HEK293T (cell line): ENCODE measurements around the gene TNNI2.

Experiments
- CTCF ChIA-PET: fragments of 350-600 bp; formaldehyde crosslinking; extraction: SDS; loops from one replicate; lab custom pipeline; 2021; ENCODE audit warnings: antibody characterized with exemption, inconsistent platforms; lab: Yijun Ruan, JAX
- POLR2A ChIA-PET: fragments of 350-600 bp; formaldehyde crosslinking; extraction: SDS; loops from one replicate; lab custom pipeline; 2020; ENCODE audit warnings: antibody characterized with exemption, inconsistent platforms; lab: Yijun Ruan, JAX
- DNase-seq: peaks from one replicate; pipeline ENCODE4 v3.0.0; 2012; ENCODE audit warnings: mixed read lengths; ENCODE audit errors: extremely low spot score
- ARNT ChIP-seq: fragments of 450-650 bp; IDR thresholded peaks from 2 replicates; pipeline ENCODE4 v1.6.1; 2017; ENCODE audit warnings: mild to moderate bottlenecking
- BHLHE40 ChIP-seq: fragments of 450-650 bp; IDR thresholded peaks from 2 replicates; pipeline ENCODE4 v1.6.1; 2016; ENCODE audit warnings: mild to moderate bottlenecking, moderate library complexity, borderline replicate concordance
- CTBP1 ChIP-seq: fragments of 450-650 bp; IDR thresholded peaks from 2 replicates; pipeline ENCODE4 v1.6.1; 2016; ENCODE audit warnings: borderline replicate concordance
- ELF4 ChIP-seq: fragments of 450-650 bp; IDR thresholded peaks from 2 replicates; pipeline ENCODE4 v1.6.1; 2017; ENCODE audit warnings: antibody characterized with exemption
- FOXA1 ChIP-seq: fragments of 450-650 bp; IDR thresholded peaks from 2 replicates; pipeline ENCODE4 v1.6.1; 2016; ENCODE audit warnings: mild to moderate bottlenecking
- FOXK2 ChIP-seq: fragments of 450-650 bp; IDR thresholded peaks from 2 replicates; pipeline ENCODE4 v1.6.1; 2016; ENCODE audit warnings: mild to moderate bottlenecking
- FOXM1 ChIP-seq: fragments of 450-650 bp; IDR thresholded peaks from 2 replicates; pipeline ENCODE4 v1.6.1; 2017; ENCODE audit warnings: mild to moderate bottlenecking, borderline replicate concordance
- HDGF ChIP-seq: fragments of 450-650 bp; IDR thresholded peaks from 2 replicates; pipeline ENCODE4 v1.6.1; 2017; ENCODE audit warnings: antibody characterized with exemption, borderline replicate concordance
- L3MBTL2 ChIP-seq: fragments of 450-650 bp; conservative IDR thresholded peaks from 2 replicates; pipeline ENCODE4 v1.6.1; 2016; ENCODE audit warnings: mild to moderate bottlenecking
- LEF1 ChIP-seq: fragments of 450-650 bp; IDR thresholded peaks from 2 replicates; pipeline ENCODE4 v1.6.1; 2017; ENCODE audit warnings: mild to moderate bottlenecking, borderline replicate concordance
- NFRKB ChIP-seq: fragments of 450-650 bp; IDR thresholded peaks from 2 replicates; pipeline ENCODE4 v1.6.1; 2016; ENCODE audit warnings: mild to moderate bottlenecking, moderate library complexity
- SP1 ChIP-seq: fragments of 450-650 bp; IDR thresholded peaks from 2 replicates; pipeline ENCODE4 v1.6.1; 2017
- SUZ12 ChIP-seq: fragments of 450-650 bp; IDR thresholded peaks from 2 replicates; pipeline ENCODE4 v1.6.1; 2016; ENCODE audit warnings: mild to moderate bottlenecking
- TARDBP ChIP-seq: fragments of 450-650 bp; IDR thresholded peaks from 2 replicates; pipeline ENCODE4 v1.6.1; 2016
- ZNF384 ChIP-seq: fragments of 450-650 bp; IDR thresholded peaks from 2 replicates; pipeline ENCODE4 v1.6.1; 2016
- TF ChIP-seq, protein P1 (sequence below): fragments of 450-650 bp; IDR thresholded peaks from 2 replicates; pipeline ENCODE4 v1.6.1; 2016

The TNNI2 gene

DNA sequence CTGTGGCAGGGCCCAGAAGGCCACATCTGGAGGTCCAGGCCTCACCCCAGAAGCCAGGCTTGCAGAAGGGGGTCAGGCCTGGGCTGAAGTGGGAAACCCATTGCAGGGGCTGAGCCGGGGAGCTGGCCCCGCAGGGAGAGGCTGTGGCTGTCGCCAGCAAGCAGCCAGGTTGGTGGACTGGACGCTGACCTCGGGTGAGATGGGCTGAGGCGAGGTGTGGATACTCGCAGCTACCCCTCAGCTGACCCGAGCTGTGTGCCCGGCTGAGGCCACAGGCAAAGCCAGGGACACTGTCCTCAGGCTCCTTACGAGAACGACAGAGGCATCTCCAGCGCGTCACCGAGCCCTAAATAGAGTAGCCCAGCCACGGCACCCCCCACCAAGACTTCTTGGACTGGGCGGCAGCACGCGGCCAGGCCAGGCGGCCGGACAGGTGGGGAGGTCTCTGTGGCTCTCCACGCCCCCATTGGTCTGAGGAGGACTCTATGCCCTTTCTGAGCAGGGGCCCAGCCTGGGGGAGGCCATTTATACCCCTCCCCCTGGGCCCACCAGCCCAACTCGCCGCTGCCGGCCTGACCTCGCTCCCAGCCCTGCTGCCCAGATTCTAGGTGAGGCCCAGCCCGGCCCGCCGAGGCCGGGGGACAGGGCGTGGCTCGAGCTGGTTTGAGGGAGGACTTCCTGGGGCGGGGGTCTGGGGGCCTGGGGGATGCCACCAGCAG lies at the start of gene TNNI2:
Gene TNNI2 (plus strand): TSS at position 556 of the 719 bp plus-strand sequence. CDS start 716 bp downstream, outside the sequence.
- ChIA-PET CTCF (no interaction called here), POLR2A (no interaction called here)
- DNase-seq = no peak
- no peak for TF ChIP-seq LEF1
- TF ChIP-seq ARNT = no peak
- no peak for TF ChIP-seq TARDBP
- TF ChIP-seq, protein P1, sequence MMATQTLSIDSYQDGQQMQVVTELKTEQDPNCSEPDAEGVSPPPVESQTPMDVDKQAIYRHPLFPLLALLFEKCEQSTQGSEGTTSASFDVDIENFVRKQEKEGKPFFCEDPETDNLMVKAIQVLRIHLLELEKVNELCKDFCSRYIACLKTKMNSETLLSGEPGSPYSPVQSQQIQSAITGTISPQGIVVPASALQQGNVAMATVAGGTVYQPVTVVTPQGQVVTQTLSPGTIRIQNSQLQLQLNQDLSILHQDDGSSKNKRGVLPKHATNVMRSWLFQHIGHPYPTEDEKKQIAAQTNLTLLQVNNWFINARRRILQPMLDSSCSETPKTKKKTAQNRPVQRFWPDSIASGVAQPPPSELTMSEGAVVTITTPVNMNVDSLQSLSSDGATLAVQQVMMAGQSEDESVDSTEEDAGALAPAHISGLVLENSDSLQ = no peak
- TF ChIP-seq BHLHE40 = no peak
- TF ChIP-seq L3MBTL2 = no peak
- no peak for TF ChIP-seq FOXM1
- TF ChIP-seq SUZ12 = no peak
- no peak for TF ChIP-seq FOXA1
- no peak for TF ChIP-seq ELF4
- TF ChIP-seq HDGF = no peak
- no peak for TF ChIP-seq CTBP1
- TF ChIP-seq ZNF384 = no peak
- no peak for TF ChIP-seq NFRKB
- TF ChIP-seq FOXK2 = no peak

DNA sequence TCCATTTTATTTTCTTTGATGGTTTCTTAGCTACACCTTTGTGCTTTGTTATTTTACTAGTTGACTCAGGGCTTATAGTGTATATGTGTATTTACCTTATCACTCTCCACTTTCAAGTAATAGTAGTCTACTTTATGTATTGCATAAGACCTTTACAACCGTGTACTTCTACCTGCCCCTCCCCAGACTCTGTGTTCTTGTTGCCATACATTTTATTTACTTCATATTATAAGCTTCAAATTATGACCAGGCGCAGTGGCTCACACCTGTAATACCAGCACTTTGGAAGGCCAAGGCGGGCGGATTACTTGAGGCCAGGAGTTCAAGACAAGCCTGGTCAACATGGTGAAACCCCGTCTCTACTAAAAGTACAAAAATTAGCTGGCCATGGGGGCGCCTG lies 46.9 kb upstream of the TNNI2 start:
- no peak for DNase-seq
- TF ChIP-seq ZNF384 (no peak), FOXK2 (no peak), BHLHE40 (no peak)
- ChIA-PET POLR2A (no interaction called here), CTCF (no interaction called here)

DNA sequence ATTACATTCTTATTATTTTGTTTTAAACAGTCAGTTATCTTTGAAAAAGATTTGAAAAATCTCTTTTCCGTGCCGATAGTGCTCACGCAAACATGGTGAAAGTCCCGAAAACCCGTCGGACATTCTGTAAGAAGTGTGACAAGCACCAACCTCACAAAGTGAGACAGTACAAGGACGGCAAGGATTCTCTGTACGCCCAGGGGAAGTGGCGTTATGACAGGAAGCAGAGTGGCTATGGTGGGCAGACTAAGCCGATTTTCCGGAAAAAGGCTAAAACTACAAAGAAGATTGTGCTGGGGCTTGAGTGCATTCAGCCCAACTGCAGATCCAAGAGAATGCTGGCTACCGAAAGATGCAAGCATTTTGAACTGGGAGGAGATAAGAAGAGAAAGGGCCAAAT lies 46.3 kb upstream of the TNNI2 start:
- ChIA-PET CTCF (no interaction called here), POLR2A (no interaction called here)
- TF ChIP-seq FOXA1 = no peak
- no peak for TF ChIP-seq LEF1
- TF ChIP-seq SP1 = no peak
- TF ChIP-seq ELF4 = no peak
- no peak for TF ChIP-seq FOXK2
- TF ChIP-seq ARNT = no peak
- no peak for TF ChIP-seq HDGF
- TF ChIP-seq L3MBTL2 = no peak
- no peak for TF ChIP-seq TARDBP
- no peak for TF ChIP-seq ZNF384
- TF ChIP-seq BHLHE40 = no peak
- TF ChIP-seq CTBP1 = no peak
- TF ChIP-seq, protein P1 = no peak
- no peak for TF ChIP-seq SUZ12
- no peak for TF ChIP-seq FOXM1
- no peak for TF ChIP-seq NFRKB
- DNase-seq = no peak

DNA sequence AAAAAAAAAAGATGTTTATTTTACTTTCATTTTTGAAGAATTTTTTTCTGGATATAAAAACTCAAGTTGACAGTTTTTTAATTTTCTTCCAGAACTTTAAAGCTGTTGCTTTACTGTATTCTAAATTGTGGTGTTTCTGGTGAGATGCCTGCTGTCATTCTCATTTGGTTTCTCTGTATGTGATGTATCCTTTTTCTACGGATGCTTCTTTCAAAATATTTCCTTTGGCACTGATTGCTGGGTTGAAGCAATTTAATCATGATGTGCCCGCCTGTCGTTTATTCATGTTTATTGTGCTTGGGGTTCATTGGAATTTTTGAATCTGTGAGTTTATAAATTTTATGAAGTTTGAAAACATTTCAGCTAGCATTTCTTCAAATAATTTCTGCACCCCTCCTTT lies 45.7 kb upstream of the TNNI2 start:
- TF ChIP-seq NFRKB (no peak), TARDBP (no peak), FOXA1 (no peak), CTBP1 (no peak), ARNT (no peak), LEF1 (no peak), ELF4 (no peak), SP1 (no peak)
- TF ChIP-seq, protein P1 = no peak
- POLR2A ChIA-PET = no interaction called here
- no peak for DNase-seq
- CTCF ChIA-PET = interaction anchor here (0.6 kb wide), 1 partner anchor 113 kb away, joined by 4 read pairs; no protein-coding TSS in a partner anchor

DNA sequence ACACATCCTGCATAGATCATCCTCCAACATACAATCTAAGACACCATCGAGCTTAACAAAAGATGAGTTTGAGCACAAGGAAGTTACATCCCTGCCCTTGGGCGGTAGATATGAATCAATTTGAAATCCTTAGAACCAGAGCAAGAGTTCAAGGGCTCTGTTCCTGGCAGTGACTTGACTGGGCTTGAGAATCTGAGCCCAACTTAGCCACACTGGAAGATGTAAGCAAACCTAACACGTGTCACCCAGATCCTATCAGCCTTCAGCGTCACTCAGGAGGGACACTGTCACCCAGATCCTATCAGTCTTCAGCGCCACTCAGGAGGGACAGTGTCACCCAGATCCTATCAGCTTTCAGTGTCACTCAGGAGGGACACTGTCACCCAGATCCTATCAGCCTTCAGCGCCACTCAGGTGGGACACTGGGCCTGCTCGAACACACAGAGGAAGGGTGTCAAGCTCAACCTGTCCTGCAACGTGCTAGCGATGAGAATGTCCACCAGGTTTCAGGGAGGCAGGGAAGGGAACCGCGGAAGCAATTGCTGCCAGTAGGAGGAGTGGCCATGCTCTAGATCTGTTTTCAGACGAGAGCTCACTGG lies 42.3 kb upstream of the TNNI2 start:
- DNase-seq = no peak
- POLR2A ChIA-PET = no interaction called here
- CTCF ChIA-PET = interaction anchor here (0.5 to 1.2 kb wide), 2 partner anchors 10 kb away, joined by 3 read pairs; no protein-coding TSS in a partner anchor
- TF ChIP-seq FOXK2 (no peak), CTBP1 (no peak), ZNF384 (no peak), NFRKB (no peak), SUZ12 (no peak), ARNT (no peak), FOXA1 (no peak), HDGF (no peak), FOXM1 (no peak), LEF1 (no peak), ELF4 (no peak), TARDBP (no peak), BHLHE40 (no peak), SP1 (no peak), L3MBTL2 (no peak)
- TF ChIP-seq, protein P1 = no peak
